Neural cell (in vitro differentiated cells): ENCODE measurements around the gene CPB2.

Experiments
- CTCF ChIP-seq: fragments of 450-650 bp; IDR thresholded peaks from 2 replicates; pipeline ENCODE4 v1.5.1; 2014; ENCODE audit warnings: antibody characterized with exemption, mild to moderate bottlenecking, moderate library complexity; ENCODE audit not compliant: poor library complexity, severe bottlenecking
- MXI1 ChIP-seq: fragments of 450-650 bp; conservative IDR thresholded peaks from 2 replicates; pipeline ENCODE4 v1.6.1; 2014; ENCODE audit warnings: antibody characterized with exemption, mild to moderate bottlenecking; ENCODE audit not compliant: poor library complexity, severe bottlenecking

GRCh38 chr13:46031581-46032263 is 73.1 kb downstream of the CPB2 start:
- no peak for TF ChIP-seq MXI1
- no peak for TF ChIP-seq CTCF
